HepG2 (cell line): Measurements from ENCODE around the gene JSRP1. TPM values are rescaled to one million over a fixed set of nuclear protein-coding genes. Genes with fewer than 3 reads are reported as not detected.

ENCODE experiments used
- HDAC2 ChIP-seq: sonication (generic); formaldehyde crosslinking; IDR thresholded peaks from 2 replicates; pipeline ENCODE4 v1.4.0; 2020; ENCODE audit warnings: missing genetic modification reagents
- HNRNPL ChIP-seq: fragments of 200-400 bp; formaldehyde crosslinking; IDR thresholded peaks from 2 replicates; pipeline ENCODE4 v1.6.1; 2017; ENCODE audit warnings: mild to moderate bottlenecking, low read depth, low read length
- KDM5A ChIP-seq: fragments of 200-600 bp; sonication (generic); IDR thresholded peaks from 2 replicates; pipeline ENCODE4 v1.7.0; 2018; ENCODE audit warnings: antibody characterized with exemption, mild to moderate bottlenecking, low read length, borderline replicate concordance
- KMT2A ChIP-seq: sonication (generic); formaldehyde crosslinking; IDR thresholded peaks from 2 replicates; pipeline ENCODE4 v1.4.0; 2020; ENCODE audit warnings: missing genetic modification reagents
- MZF1 ChIP-seq: sonication (generic); formaldehyde crosslinking; IDR thresholded peaks from 2 replicates; pipeline ENCODE4 v1.8.1; 2023; ENCODE audit warnings: mild to moderate bottlenecking, missing genetic modification reagents, borderline replicate concordance
- NCOA2 ChIP-seq: sonication (generic); formaldehyde crosslinking; IDR thresholded peaks from 2 replicates; pipeline ENCODE4 v1.8.0; 2022; ENCODE audit warnings: inconsistent platforms
- NFE2L1 ChIP-seq: sonication (generic); formaldehyde crosslinking; IDR thresholded peaks from 2 replicates; pipeline ENCODE4 v1.4.0; 2020; ENCODE audit warnings: missing genetic modification reagents, mild to moderate bottlenecking, borderline replicate concordance
- NR2F2 ChIP-seq: IDR thresholded peaks from 2 replicates; pipeline ENCODE4 v1.6.1; 2012; ENCODE audit warnings: low read depth, inconsistent platforms, borderline replicate concordance
- NRL ChIP-seq: sonication (generic); formaldehyde crosslinking; IDR thresholded peaks from 2 replicates; pipeline ENCODE4 v1.5.0; 2020; ENCODE audit warnings: missing genetic modification reagents, mild to moderate bottlenecking, moderate library complexity, borderline replicate concordance
- SP4 ChIP-seq: sonication (generic); formaldehyde crosslinking; IDR thresholded peaks from 2 replicates; pipeline ENCODE4 v1.8.1; 2023; ENCODE audit warnings: mild to moderate bottlenecking, missing genetic modification reagents
- STAG1 ChIP-seq: sonication (generic); formaldehyde crosslinking; IDR thresholded peaks from 2 replicates; pipeline ENCODE4 v1.4.0; 2020; ENCODE audit warnings: missing genetic modification reagents
- ZFY ChIP-seq: sonication (generic); formaldehyde crosslinking; IDR thresholded peaks from 2 replicates; pipeline ENCODE4 v1.4.0; 2020; ENCODE audit warnings: missing genetic modification reagents
- ZNF577 ChIP-seq: sonication (generic); formaldehyde crosslinking; IDR thresholded peaks from 2 replicates; pipeline ENCODE4 v1.4.0; 2020; ENCODE audit warnings: mild to moderate bottlenecking, low read depth, missing genetic modification reagents, borderline replicate concordance
- ZNF766 ChIP-seq: sonication (generic); formaldehyde crosslinking; IDR thresholded peaks from 2 replicates; pipeline ENCODE4 v1.5.0; 2020; ENCODE audit warnings: missing genetic modification reagents, borderline replicate concordance
- ZNF83 ChIP-seq: sonication (generic); formaldehyde crosslinking; IDR thresholded peaks from 2 replicates; pipeline ENCODE4 v1.4.0; 2020; ENCODE audit warnings: missing genetic modification reagents, mild to moderate bottlenecking, borderline replicate concordance
- polyA plus RNA-seq, 8 experiments: library from polyadenylated mRNA; depleted of rRNA in 3 of 8; stranded (reverse) in 7 of 8; unstranded in 1 of 8; fragments of >200 nt; fragmentation: Illumina TruSeq in 4 of 8; extraction: Trizol in 4 of 8; gene quantifications; 2 replicates each; pipeline versions ENCODE4 v1.2.1 to v1.2.3, GENCODE V29; 2011 to 2016; ENCODE audit warnings: low read depth in 4 of 8, missing spikeins in 1 of 8, mixed read lengths in 1 of 8; ENCODE audit not compliant: insufficient read depth in 1 of 8
- total RNA-seq, 5 experiments: library from RNA; depleted of rRNA; stranded (reverse); fragments of >200 nt; fragmentation: Illumina TruSeq; extraction: Trizol; gene quantifications; 2 replicates each; pipeline ENCODE4 v1.2.3, GENCODE V29; 2016; ENCODE audit warnings: low read depth in 1 of 5
- TF ChIP-seq, protein P1 (sequence below): sonication (generic); formaldehyde crosslinking; IDR thresholded peaks from 2 replicates; pipeline ENCODE4 v1.5.1; 2020; ENCODE audit warnings: missing genetic modification reagents, mild to moderate bottlenecking, borderline replicate concordance
- TF ChIP-seq, protein P2 (sequence below): IDR thresholded peaks from 2 replicates; pipeline ENCODE4 v1.6.1; 2012; ENCODE audit warnings: inconsistent platforms
- TF ChIP-seq, protein P3 (sequence below): sonication (generic); formaldehyde crosslinking; conservative IDR thresholded peaks from 2 replicates; pipeline ENCODE4 v1.8.0; 2022; ENCODE audit warnings: low read depth, missing genetic modification reagents
- TF ChIP-seq, protein P4 (sequence below): sonication (generic); formaldehyde crosslinking; IDR thresholded peaks from 2 replicates; pipeline ENCODE4 v1.4.0; 2020; ENCODE audit warnings: missing genetic modification reagents, borderline replicate concordance
- TF ChIP-seq, protein P5 (sequence below): sonication (generic); formaldehyde crosslinking; IDR thresholded peaks from 2 replicates; pipeline ENCODE4 v1.8.1; 2023; ENCODE audit warnings: missing genetic modification reagents, mild to moderate bottlenecking, borderline replicate concordance

The JSRP1 gene
- total and polyA plus RNA-seq, 2 of the 13 experiments (the other 11 are each of a cell fraction or from before 2014, with no cell fraction given) = 0.16 to 0.38 TPM

DNA sequence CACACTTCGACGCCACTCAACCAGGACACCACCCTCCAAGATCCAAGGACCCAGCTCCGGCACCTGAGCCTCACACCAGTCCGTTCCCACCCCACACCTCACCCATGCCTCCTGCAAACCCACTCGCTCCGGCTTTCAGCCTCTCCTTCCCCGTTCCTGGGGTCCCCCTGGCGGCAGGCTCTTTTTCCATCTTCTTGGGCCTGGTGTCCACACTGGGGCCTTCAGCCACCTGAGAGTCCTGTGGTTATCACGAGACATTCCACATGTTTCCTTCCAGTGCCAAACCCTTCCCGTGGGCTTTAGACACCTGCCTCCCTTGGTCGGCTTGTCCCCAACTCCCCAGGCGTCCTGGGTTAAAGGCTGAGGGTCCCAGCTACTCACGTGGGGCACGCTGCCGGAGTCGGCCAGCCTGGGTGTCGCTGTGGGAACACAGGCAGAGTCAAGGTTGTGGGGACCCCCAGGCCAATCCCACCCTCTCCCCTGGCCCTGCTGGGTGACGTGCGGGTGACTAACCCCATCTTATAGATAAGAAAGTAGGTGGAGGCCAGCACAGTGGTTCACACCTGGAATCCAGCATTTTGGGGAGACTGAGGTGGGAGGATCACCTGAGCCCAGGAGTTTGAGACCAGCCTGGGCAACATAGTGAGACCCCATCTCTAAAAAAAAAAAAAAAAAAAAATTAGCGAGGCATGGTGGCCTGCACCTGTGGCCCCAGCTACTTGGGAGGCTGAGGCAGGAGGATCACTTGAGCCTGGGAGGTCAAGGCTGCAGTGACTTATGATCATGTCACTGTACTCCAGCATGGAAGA lies 1.9 kb downstream of the JSRP1 start (continued):
- TF ChIP-seq, protein P1, sequence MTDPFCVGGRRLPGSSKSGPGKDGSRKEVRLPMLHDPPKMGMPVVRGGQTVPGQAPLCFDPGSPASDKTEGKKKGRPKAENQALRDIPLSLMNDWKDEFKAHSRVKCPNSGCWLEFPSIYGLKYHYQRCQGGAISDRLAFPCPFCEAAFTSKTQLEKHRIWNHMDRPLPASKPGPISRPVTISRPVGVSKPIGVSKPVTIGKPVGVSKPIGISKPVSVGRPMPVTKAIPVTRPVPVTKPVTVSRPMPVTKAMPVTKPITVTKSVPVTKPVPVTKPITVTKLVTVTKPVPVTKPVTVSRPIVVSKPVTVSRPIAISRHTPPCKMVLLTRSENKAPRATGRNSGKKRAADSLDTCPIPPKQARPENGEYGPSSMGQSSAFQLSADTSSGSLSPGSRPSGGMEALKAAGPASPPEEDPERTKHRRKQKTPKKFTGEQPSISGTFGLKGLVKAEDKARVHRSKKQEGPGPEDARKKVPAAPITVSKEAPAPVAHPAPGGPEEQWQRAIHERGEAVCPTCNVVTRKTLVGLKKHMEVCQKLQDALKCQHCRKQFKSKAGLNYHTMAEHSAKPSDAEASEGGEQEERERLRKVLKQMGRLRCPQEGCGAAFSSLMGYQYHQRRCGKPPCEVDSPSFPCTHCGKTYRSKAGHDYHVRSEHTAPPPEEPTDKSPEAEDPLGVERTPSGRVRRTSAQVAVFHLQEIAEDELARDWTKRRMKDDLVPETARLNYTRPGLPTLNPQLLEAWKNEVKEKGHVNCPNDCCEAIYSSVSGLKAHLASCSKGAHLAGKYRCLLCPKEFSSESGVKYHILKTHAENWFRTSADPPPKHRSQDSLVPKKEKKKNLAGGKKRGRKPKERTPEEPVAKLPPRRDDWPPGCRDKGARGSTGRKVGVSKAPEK = no peak
- TF ChIP-seq HDAC2 (CRISPR knock-in tag) = peak; percentile 45; the same call in 1 of the 2 replicates
- TF ChIP-seq ZNF83 (CRISPR knock-in tag) = peak; percentile 57; the same call in 1 of the 2 replicates
- TF ChIP-seq NCOA2 (CRISPR knock-in tag) = no peak
- no peak for TF ChIP-seq KMT2A (CRISPR knock-in tag)
- TF ChIP-seq HNRNPL = peak; percentile 65; the same call in 1 of the 2 replicates
- peak; percentile 67 for TF ChIP-seq STAG1 (CRISPR knock-in tag)
- peak; percentile 65 for TF ChIP-seq ZFY
- TF ChIP-seq NRL (CRISPR knock-in tag) = 0 out of 2 replicates have a peak, but pooled peaks have one; percentile 16
- TF ChIP-seq KDM5A = no peak
- TF ChIP-seq NR2F2 = no peak
- TF ChIP-seq, protein P2, sequence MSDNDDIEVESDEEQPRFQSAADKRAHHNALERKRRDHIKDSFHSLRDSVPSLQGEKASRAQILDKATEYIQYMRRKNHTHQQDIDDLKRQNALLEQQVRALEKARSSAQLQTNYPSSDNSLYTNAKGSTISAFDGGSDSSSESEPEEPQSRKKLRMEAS = peak; percentile 53
- no peak for TF ChIP-seq MZF1
- TF ChIP-seq, protein P3, sequence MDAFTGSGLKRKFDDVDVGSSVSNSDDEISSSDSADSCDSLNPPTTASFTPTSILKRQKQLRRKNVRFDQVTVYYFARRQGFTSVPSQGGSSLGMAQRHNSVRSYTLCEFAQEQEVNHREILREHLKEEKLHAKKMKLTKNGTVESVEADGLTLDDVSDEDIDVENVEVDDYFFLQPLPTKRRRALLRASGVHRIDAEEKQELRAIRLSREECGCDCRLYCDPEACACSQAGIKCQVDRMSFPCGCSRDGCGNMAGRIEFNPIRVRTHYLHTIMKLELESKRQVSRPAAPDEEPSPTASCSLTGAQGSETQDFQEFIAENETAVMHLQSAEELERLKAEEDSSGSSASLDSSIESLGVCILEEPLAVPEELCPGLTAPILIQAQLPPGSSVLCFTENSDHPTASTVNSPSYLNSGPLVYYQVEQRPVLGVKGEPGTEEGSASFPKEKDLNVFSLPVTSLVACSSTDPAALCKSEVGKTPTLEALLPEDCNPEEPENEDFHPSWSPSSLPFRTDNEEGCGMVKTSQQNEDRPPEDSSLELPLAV = no peak
- no peak for TF ChIP-seq ZNF577 (CRISPR knock-in tag)
- TF ChIP-seq, protein P4, sequence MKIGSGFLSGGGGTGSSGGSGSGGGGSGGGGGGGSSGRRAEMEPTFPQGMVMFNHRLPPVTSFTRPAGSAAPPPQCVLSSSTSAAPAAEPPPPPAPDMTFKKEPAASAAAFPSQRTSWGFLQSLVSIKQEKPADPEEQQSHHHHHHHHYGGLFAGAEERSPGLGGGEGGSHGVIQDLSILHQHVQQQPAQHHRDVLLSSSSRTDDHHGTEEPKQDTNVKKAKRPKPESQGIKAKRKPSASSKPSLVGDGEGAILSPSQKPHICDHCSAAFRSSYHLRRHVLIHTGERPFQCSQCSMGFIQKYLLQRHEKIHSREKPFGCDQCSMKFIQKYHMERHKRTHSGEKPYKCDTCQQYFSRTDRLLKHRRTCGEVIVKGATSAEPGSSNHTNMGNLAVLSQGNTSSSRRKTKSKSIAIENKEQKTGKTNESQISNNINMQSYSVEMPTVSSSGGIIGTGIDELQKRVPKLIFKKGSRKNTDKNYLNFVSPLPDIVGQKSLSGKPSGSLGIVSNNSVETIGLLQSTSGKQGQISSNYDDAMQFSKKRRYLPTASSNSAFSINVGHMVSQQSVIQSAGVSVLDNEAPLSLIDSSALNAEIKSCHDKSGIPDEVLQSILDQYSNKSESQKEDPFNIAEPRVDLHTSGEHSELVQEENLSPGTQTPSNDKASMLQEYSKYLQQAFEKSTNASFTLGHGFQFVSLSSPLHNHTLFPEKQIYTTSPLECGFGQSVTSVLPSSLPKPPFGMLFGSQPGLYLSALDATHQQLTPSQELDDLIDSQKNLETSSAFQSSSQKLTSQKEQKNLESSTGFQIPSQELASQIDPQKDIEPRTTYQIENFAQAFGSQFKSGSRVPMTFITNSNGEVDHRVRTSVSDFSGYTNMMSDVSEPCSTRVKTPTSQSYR = no peak
- no peak for TF ChIP-seq SP4 (CRISPR knock-in tag)
- TF ChIP-seq NFE2L1 (CRISPR knock-in tag) = no peak
- 0 out of 2 replicates have a peak, but pooled peaks have one; percentile 43 for TF ChIP-seq ZNF766 (CRISPR knock-in tag)
- TF ChIP-seq, protein P5, sequence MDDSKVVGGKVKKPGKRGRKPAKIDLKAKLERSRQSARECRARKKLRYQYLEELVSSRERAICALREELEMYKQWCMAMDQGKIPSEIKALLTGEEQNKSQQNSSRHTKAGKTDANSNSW (CRISPR knock-in tag) = no peak
